ENCODE data around the gene MOB3B.

Gene MOB3B

DNA sequence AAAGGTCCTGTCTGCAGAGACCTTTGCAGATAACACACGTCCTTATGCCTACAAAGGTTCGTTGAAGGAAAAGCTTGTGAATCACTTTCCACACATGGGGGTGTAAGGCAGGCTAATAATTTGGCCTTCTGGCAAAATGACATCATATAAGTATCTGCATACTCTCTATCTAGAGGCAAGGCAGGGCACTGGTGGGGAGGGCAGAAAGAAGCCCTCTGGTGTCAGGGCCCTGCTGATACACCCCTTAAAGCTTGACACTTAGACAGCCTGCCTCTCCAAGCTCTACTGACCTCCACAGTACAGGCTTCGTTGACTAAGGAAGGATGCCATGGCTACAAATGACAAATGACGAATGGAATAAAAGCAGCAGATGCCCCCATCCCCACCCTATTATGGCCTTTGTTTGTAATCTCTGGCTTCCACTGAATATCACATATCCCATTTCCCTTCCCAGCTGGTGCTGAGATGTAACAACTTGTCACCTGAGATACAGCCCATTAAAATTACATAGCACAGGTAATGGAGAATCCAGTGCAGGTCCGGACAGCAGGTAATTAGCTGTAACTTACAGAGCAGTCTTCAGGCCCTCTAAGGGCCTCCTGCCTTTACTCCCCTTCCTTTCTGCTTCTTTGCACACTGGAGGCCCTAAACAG, 82.5 kb downstream of the MOB3B start:
- no peaks in the 10 kb centered on the region for H3K27me3 ChIP-seq (ENCODE audit: control insufficient read depth, insufficient read depth, low read length)
- peaks cover 29% of the 10 kb centered on the region for H3K4me1 ChIP-seq (ENCODE audit: control insufficient read depth, insufficient read depth, low read length)
- H3K36me3 ChIP-seq (ENCODE audit: control insufficient read depth, insufficient read depth, low read length), result no peaks in the 10 kb centered on the region
- H3K9ac ChIP-seq (ENCODE audit: low read length), result no peak overlapping the region
- H3K27ac ChIP-seq (ENCODE audit: low read depth, low read length), result no peak overlapping the region
- H3K9me3 ChIP-seq (ENCODE audit: control insufficient read depth, insufficient read depth, low read depth, low read length), result no peaks in the 10 kb centered on the region
- no peak overlapping the region for H3K4me3 ChIP-seq (ENCODE audit: low read depth, low read length)

DNA sequence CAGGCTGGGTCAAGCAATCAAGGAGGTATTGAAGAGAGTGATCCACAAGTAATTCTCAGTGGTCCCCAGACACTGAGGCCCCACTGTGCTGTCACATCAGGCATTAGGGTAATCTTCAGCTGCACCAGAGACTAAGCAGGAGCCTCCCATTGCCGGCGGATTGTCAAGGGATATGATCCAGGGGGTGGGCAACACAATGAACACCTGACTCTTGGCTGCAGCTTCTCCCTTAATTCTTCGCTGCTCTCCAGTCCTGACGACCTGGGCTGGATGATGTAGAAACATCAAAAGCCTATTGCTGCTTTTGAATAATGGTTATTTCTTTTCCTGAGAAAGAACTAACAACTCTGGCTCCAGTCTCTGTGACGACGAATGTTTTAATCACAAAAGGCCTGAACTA, 83.9 kb downstream of the MOB3B start:
- Histone ChIP-seq H3K27ac (ENCODE audit: low read depth, low read length) (no peak overlapping the region), H3K4me3 (ENCODE audit: low read depth, low read length) (no peak overlapping the region), H3K4me1 (ENCODE audit: control insufficient read depth, insufficient read depth, low read length) (peaks cover 24% of the 10 kb centered on the region), H3K36me3 (ENCODE audit: control insufficient read depth, insufficient read depth, low read length) (no peaks in the 10 kb centered on the region), H3K9ac (ENCODE audit: low read length) (no peak overlapping the region), H3K9me3 (ENCODE audit: control insufficient read depth, insufficient read depth, low read depth, low read length) (no peaks in the 10 kb centered on the region), H3K27me3 (ENCODE audit: control insufficient read depth, insufficient read depth, low read length) (no peaks in the 10 kb centered on the region)

DNA sequence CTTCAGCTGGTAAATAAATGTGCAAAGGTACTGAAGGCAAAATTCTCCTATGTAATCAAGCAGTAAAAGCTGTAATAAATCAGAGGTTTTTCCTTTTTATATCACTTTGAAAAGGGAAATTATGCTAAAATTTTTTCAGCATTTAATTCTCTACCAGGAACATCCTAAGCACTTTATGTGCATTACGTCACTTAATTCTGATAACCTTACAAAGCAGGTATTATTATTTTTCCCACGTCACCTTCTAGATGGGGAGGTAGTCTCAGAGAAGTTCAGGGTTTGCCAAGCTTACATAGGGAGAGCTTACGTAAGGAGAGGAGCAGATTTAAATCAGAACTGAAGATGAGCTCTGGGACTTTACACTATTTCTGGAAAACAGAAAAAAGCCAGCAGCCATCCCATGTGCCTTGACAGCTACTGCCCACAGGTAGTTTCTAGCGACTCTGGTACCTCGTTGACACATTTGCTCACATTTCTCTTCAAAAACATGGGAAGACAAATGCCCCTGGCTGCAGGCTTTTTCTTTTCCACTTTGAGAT, 84.5 kb downstream of the MOB3B start:
- H3K27me3 ChIP-seq (ENCODE audit: control insufficient read depth, insufficient read depth, low read length), result no peaks in the 10 kb centered on the region
- H3K4me3 ChIP-seq (ENCODE audit: low read depth, low read length), result no peak overlapping the region
- H3K27ac ChIP-seq (ENCODE audit: low read depth, low read length), result no peak overlapping the region
- no peak overlapping the region for H3K9ac ChIP-seq (ENCODE audit: low read length)
- H3K9me3 ChIP-seq (ENCODE audit: control insufficient read depth, insufficient read depth, low read depth, low read length), result no peaks in the 10 kb centered on the region
- H3K36me3 ChIP-seq (ENCODE audit: control insufficient read depth, insufficient read depth, low read length), result no peaks in the 10 kb centered on the region
- peaks cover 21% of the 10 kb centered on the region for H3K4me1 ChIP-seq (ENCODE audit: control insufficient read depth, insufficient read depth, low read length)

DNA sequence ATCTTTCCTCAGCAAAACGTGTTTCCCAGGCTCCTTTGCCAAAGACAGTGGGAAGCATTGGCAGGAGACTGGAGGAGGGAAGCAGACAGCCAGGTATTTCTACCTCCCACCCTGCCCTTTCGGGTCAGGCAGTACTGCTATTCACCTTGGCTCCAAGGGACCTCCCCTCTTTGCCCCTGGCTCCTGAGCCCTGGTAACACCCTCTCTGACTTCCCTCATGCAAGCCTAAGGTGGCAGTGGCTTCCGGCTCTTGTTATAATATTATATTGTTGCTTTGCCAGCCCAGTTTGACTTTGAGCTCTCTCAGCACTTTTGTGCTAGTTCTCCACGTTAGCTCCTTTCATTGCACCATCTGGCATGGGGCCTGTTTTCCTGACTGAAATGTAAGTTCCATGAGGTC, 87.2 kb downstream of the MOB3B start:
- peaks cover 27% of the 10 kb centered on the region for H3K4me1 ChIP-seq (ENCODE audit: control insufficient read depth, insufficient read depth, low read length)
- H3K27ac ChIP-seq (ENCODE audit: low read depth, low read length), result no peak overlapping the region
- no peaks in the 10 kb centered on the region for H3K36me3 ChIP-seq (ENCODE audit: control insufficient read depth, insufficient read depth, low read length)
- no peaks in the 10 kb centered on the region for H3K27me3 ChIP-seq (ENCODE audit: control insufficient read depth, insufficient read depth, low read length)
- H3K9me3 ChIP-seq (ENCODE audit: control insufficient read depth, insufficient read depth, low read depth, low read length), result no peaks in the 10 kb centered on the region
- no peak overlapping the region for H3K4me3 ChIP-seq (ENCODE audit: low read depth, low read length)
- H3K9ac ChIP-seq (ENCODE audit: low read length), result no peak overlapping the region

DNA sequence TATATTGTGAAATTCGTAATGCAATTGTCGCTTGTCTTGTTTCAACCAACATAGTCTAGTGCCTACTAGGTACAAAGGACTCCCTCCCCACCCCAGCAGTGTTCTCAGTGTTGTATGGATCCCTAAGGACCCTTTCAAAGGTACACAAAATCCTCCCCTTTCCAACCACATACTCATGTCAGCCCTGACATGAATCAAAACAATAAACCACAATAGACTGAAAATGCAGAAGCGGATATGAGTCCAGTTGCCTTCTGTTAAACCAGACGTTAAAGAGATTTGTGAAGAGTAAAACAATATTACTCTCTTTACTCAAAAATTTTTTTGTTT, 87.9 kb downstream of the MOB3B start:
- peaks cover 24% of the 10 kb centered on the region for H3K4me1 ChIP-seq (ENCODE audit: control insufficient read depth, insufficient read depth, low read length)
- H3K27ac ChIP-seq (ENCODE audit: low read depth, low read length), result no peak overlapping the region
- no peaks in the 10 kb centered on the region for H3K27me3 ChIP-seq (ENCODE audit: control insufficient read depth, insufficient read depth, low read length)
- no peaks in the 10 kb centered on the region for H3K36me3 ChIP-seq (ENCODE audit: control insufficient read depth, insufficient read depth, low read length)
- no peaks in the 10 kb centered on the region for H3K9me3 ChIP-seq (ENCODE audit: control insufficient read depth, insufficient read depth, low read depth, low read length)
- no peak overlapping the region for H3K4me3 ChIP-seq (ENCODE audit: low read depth, low read length)
- H3K9ac ChIP-seq (ENCODE audit: low read length), result no peak overlapping the region

DNA sequence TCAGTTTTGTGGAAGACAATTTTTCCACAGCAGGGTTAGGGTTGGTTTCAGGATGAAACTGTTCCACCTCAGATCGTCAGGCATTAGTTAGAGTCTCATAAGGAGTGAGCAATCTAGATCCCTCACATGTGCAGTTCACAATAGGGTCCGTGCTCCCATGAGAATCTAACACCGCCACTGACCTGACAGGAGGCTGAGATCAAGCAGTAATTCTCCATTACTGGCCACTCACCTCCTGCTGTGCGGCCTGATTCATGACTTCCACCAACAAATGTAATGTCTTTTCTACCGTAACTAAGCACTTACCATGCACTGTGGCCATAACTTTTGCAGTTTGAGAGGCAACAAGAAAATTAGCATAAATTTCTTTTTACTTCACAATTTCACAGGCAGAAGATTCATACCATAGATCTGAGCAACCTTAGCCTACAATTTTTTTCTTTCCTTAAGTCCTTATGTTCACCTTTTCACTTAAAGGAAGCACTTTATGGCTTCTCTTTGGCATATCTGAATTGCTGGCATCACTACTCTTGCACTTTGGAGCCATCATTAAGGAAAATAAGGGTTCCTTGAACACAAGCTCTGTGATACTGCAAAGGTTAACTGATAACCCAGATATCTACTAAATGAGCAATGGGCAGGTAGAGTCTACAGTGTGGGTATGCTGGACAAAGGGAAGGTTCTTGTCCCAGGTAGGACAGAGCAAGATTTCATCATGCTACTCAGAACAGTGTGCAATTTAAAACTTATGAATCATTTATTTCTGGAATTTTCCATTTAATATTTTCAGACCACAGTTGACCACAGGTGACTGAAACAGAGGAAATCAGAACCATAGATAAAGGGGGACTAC, 88.5 kb downstream of the MOB3B start:
- Histone ChIP-seq H3K9me3 (ENCODE audit: control insufficient read depth, insufficient read depth, low read depth, low read length) (no peaks in the 10 kb centered on the region), H3K9ac (ENCODE audit: low read length) (no peak overlapping the region), H3K27me3 (ENCODE audit: control insufficient read depth, insufficient read depth, low read length) (no peaks in the 10 kb centered on the region), H3K4me1 (ENCODE audit: control insufficient read depth, insufficient read depth, low read length) (peaks cover 20% of the 10 kb centered on the region), H3K36me3 (ENCODE audit: control insufficient read depth, insufficient read depth, low read length) (no peaks in the 10 kb centered on the region), H3K27ac (ENCODE audit: low read depth, low read length) (no peak overlapping the region), H3K4me3 (ENCODE audit: low read depth, low read length) (no peak overlapping the region)

DNA sequence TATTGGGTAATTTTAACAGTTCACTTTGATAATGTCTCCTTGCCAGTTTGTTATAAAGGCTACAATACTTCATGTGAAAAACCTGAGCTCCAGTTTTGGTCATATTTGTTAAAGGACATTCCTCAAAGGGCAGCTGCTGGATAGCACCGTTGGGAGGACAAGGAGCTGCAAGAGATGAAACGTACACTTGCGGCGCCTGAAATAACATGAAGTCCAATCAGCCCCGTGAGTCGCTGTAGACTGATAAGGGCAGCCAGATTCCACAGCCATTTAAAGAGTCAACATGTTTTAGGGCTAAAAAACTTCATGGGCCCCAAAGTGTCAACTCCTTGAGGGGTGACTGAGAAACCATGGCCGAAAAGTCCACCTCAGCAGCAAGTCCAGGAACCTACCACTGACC, 91.1 kb downstream of the MOB3B start:
- Histone ChIP-seq H3K4me1 (ENCODE audit: control insufficient read depth, insufficient read depth, low read length) (peaks cover 23% of the 10 kb centered on the region), H3K9ac (ENCODE audit: low read length) (no peak overlapping the region), H3K27me3 (ENCODE audit: control insufficient read depth, insufficient read depth, low read length) (no peaks in the 10 kb centered on the region), H3K27ac (ENCODE audit: low read depth, low read length) (no peak overlapping the region), H3K4me3 (ENCODE audit: low read depth, low read length) (no peak overlapping the region), H3K36me3 (ENCODE audit: control insufficient read depth, insufficient read depth, low read length) (no peaks in the 10 kb centered on the region), H3K9me3 (ENCODE audit: control insufficient read depth, insufficient read depth, low read depth, low read length) (no peaks in the 10 kb centered on the region)

DNA sequence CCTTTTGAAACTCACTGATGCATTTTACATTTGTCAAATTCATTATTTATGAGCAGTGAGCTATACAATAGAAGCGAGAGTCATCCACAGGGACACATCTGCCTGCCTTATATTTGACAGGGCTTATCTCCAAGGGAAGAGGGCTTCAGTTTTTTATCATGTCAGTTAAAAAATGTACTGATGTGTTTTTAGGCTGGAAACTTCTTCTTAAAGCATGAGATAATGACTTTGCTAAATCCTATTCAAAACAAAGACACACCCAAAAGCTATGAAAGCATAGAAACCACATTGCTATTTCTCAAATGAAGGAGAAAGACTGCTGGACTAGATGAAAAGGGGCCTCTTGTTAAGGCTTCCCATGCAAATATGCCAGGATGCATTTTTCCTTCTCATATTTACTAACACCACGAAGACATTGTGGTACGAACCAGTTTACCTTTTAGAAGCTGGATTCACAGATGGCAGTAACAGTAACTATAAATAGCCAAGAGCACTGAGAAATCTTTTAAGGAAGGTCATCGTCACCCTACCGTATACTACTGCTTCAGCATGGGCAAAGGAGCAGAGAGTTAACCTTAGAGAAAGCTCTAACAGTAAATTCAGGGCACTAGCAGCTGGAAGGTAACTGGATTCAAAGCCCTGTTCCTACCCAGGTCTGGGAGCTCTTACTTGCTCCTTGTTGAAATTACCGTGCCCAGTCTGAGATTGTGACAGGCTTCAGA, 91.8 kb downstream of the MOB3B start:
- Histone ChIP-seq H3K27ac (ENCODE audit: low read depth, low read length) (no peak overlapping the region), H3K9ac (ENCODE audit: low read length) (no peak overlapping the region), H3K4me1 (ENCODE audit: control insufficient read depth, insufficient read depth, low read length) (peaks cover 24% of the 10 kb centered on the region), H3K27me3 (ENCODE audit: control insufficient read depth, insufficient read depth, low read length) (no peaks in the 10 kb centered on the region), H3K9me3 (ENCODE audit: control insufficient read depth, insufficient read depth, low read depth, low read length) (no peaks in the 10 kb centered on the region), H3K36me3 (ENCODE audit: control insufficient read depth, insufficient read depth, low read length) (no peaks in the 10 kb centered on the region), H3K4me3 (ENCODE audit: low read depth, low read length) (no peak overlapping the region)

DNA sequence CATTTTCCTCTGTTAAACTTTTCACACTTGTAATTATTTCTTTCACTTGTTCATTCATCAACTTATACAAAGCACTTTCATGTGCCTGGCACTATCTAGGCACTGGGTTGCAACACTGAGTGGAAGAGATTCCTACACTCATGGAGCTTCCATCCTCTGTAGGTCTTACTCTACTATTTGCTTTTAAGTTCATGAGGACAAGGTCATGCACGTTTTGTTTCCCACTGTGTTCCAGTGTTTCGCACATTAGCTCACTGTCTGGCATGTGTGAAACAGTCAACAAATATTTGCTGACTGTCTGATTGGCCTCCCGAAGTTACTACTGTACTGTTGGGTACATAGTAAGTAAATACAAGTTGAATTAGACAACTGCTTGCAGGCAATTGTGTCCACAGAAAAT, 93.4 kb downstream of the MOB3B start:
- Histone ChIP-seq H3K27ac (ENCODE audit: low read depth, low read length) (no peak overlapping the region), H3K4me1 (ENCODE audit: control insufficient read depth, insufficient read depth, low read length) (peaks cover 29% of the 10 kb centered on the region), H3K9ac (ENCODE audit: low read length) (no peak overlapping the region), H3K4me3 (ENCODE audit: low read depth, low read length) (no peak overlapping the region), H3K27me3 (ENCODE audit: control insufficient read depth, insufficient read depth, low read length) (no peaks in the 10 kb centered on the region), H3K9me3 (ENCODE audit: control insufficient read depth, insufficient read depth, low read depth, low read length) (no peaks in the 10 kb centered on the region), H3K36me3 (ENCODE audit: control insufficient read depth, insufficient read depth, low read length) (no peaks in the 10 kb centered on the region)

DNA sequence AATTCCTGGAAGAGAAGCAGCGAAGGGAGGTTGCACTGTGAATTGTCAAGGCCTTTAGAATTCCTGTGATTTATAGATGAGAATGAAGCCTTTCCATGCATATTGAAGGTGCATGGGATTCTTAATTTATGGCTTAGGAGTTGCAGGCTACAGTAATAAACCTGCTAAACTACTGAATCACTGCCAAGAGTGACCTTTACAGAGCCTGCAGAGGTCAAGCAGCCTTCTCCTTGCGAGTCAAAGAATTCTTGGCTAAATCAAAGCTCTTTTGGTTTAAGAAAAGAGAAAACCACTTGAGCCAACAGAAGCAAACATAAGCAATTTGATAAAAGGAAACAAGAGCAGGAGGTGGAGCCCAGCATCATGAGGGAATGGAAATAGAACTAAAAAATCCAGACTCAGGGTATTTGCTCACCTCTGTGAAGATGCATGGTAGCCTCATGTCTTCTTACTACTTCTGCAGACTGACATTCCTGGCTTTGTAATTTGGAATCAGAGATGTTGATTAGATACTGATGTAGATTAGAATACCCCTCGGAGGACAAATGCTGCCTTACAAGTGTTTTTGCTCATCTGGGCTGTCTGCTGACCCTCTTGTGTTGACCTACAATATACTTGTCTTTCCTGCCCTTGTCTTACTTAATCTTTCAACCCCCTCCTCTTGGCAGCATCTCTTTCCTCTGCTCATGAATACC, 95.8 kb downstream of the MOB3B start:
- H3K4me1 ChIP-seq (ENCODE audit: control insufficient read depth, insufficient read depth, low read length), result peaks cover 37% of the 10 kb centered on the region
- H3K4me3 ChIP-seq (ENCODE audit: low read depth, low read length), result no peak overlapping the region
- H3K36me3 ChIP-seq (ENCODE audit: control insufficient read depth, insufficient read depth, low read length), result no peaks in the 10 kb centered on the region
- H3K27ac ChIP-seq (ENCODE audit: low read depth, low read length), result no peak overlapping the region
- H3K27me3 ChIP-seq (ENCODE audit: control insufficient read depth, insufficient read depth, low read length), result no peaks in the 10 kb centered on the region
- H3K9me3 ChIP-seq (ENCODE audit: control insufficient read depth, insufficient read depth, low read depth, low read length), result no peaks in the 10 kb centered on the region
- no peak overlapping the region for H3K9ac ChIP-seq (ENCODE audit: low read length)

Data from HUES6 (cell line).